ENCODE data around the gene SCN10A. TPM values are rescaled to one million over a fixed set of nuclear protein-coding genes. Genes with fewer than 3 reads are reported as not detected.
A peak's percentile ranks its signal among the peaks of the same experiment; 100 is the strongest.

Gene SCN10A
- total and polyA plus RNA-seq, 3 experiments from 2014 or later = not detected

DNA sequence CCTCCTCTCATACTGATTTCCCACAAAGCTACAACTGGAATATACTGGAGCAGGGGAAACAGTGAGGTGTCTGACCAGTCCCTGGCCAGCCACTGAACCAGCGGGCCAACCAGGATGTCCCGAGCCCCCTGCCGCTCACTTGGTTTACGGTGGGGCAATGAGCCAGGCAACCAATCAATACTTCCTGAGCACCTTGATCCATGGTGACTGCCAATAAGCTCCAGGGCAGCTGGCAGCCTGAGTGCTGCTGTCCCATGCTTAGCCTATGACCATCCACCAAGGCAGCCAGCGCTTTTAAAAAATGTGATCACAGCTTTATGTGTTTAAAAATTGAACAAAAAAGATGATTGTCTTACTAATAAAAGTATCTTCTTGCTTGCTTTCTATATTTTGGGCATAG is 4.2 kb downstream of the SCN10A start:
- H3K4me1 Mint-ChIP-seq = no peaks in the 10 kb centered on the region
- H3K4me1 ChIP-seq (ENCODE audit: insufficient read depth, low read length) = no peaks in the 10 kb centered on the region
- H3K36me3 ChIP-seq (ENCODE audit: insufficient read depth, low read length) = no peaks in the 10 kb centered on the region
- CTCF ChIA-PET = no interaction called here
- peaks cover 0 to 2% (median 0%) of the 10 kb centered on the region in 5 donors for H3K9me3 Mint-ChIP-seq
- H3K4me3 ChIP-seq (ENCODE audit: low read length) = no peak overlapping the region
- H3K27me3 ChIP-seq (ENCODE audit: insufficient read depth, low read length, poor library complexity, severe bottlenecking) = no peaks in the 10 kb centered on the region
- no peaks in the 10 kb centered on the region for H3K36me3 Mint-ChIP-seq
- no peak for DNase-seq
- POLR2A ChIA-PET = no interaction called here
- H3K27ac ChIP-seq (ENCODE audit: low read depth, low read length) = no peak overlapping the region
- H3K4me3 Mint-ChIP-seq = no peak overlapping the region
- no peaks in the 10 kb centered on the region for H3K9me3 ChIP-seq (ENCODE audit: low read length)
- H3K27me3 Mint-ChIP-seq = peaks cover 0 to 18% of the 10 kb centered on the region in 2 donors
- no peak overlapping the region for H3K27ac Mint-ChIP-seq

- Histone ChIP-seq H3K4me3 (ENCODE audit: low read length) (no peak overlapping the region), H3K9me3 (ENCODE audit: low read length) (no peaks in the 10 kb centered on the region), H3K27ac (ENCODE audit: low read depth, low read length) (no peak overlapping the region), H3K4me1 (ENCODE audit: insufficient read depth, low read length) (no peaks in the 10 kb centered on the region), H3K36me3 (ENCODE audit: insufficient read depth, low read length) (no peaks in the 10 kb centered on the region), H3K27me3 (ENCODE audit: insufficient read depth, low read length, poor library complexity, severe bottlenecking) (no peaks in the 10 kb centered on the region)
- H3K27ac Mint-ChIP-seq = no peak overlapping the region
- peak in 1 of 5 donors; percentile 5 for DNase-seq
- H3K9me3 Mint-ChIP-seq = peaks cover 0 to 3% (median 0%) of the 10 kb centered on the region in 5 donors
- no peak overlapping the region for H3K4me3 Mint-ChIP-seq
- H3K27me3 Mint-ChIP-seq = peaks cover 3 to 12% of the 10 kb centered on the region in 2 donors
- CTCF ChIA-PET = no interaction called here
- no peaks in the 10 kb centered on the region for H3K36me3 Mint-ChIP-seq
- POLR2A ChIA-PET = no interaction called here
- no peaks in the 10 kb centered on the region for H3K4me1 Mint-ChIP-seq
Measured at GRCh38 chr3:38805765-38806386, 10.1 kb downstream of the SCN10A start.

DNA sequence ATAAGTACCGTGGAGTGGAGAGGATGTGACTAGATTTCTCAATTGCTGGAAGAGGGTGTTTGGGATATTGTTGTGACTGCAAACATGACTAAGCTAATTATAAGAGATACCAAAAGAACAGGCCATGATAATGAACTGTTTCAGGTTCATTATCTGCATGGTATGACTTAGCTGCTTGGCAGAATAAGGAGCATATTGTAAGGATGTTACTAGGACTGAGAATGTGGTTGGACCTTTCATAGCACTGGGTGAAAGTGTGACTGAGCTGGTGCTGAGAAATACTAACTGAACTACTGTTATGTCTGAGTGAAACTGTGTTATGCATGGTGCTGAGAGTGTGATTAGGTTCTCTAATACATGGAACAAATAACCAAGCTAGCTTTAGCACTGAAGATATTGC is 11.0 kb downstream of the SCN10A start:
- no peaks in the 10 kb centered on the region for H3K36me3 ChIP-seq (ENCODE audit: insufficient read depth, low read length)
- Mint-ChIP-seq H3K4me1 (no peaks in the 10 kb centered on the region), H3K36me3 (no peaks in the 10 kb centered on the region), H3K27ac (no peak overlapping the region), H3K27me3 (peaks cover 3 to 12% of the 10 kb centered on the region in 2 donors), H3K9me3 (peaks cover 0 to 3% (median 0%) of the 10 kb centered on the region in 5 donors), H3K4me3 (no peak overlapping the region)
- DNase-seq = no peak
- POLR2A ChIA-PET = no interaction called here
- no peaks in the 10 kb centered on the region for H3K4me1 ChIP-seq (ENCODE audit: insufficient read depth, low read length)
- no peak overlapping the region for H3K27ac ChIP-seq (ENCODE audit: low read depth, low read length)
- CTCF ChIA-PET = no interaction called here
- peaks cover 3% of the 10 kb centered on the region for H3K27me3 ChIP-seq (ENCODE audit: insufficient read depth, low read length, poor library complexity, severe bottlenecking)
- no peaks in the 10 kb centered on the region for H3K9me3 ChIP-seq (ENCODE audit: low read length)
- no peak overlapping the region for H3K4me3 ChIP-seq (ENCODE audit: low read length)

- Mint-ChIP-seq H3K36me3 (no peaks in the 10 kb centered on the region), H3K4me1 (no peaks in the 10 kb centered on the region), H3K4me3 (no peak overlapping the region), H3K27me3 (peaks cover 3 to 25% of the 10 kb centered on the region in 2 donors), H3K27ac (no peak overlapping the region), H3K9me3 (no peaks in the 10 kb centered on the region)
- Histone ChIP-seq H3K36me3 (ENCODE audit: insufficient read depth, low read length) (no peaks in the 10 kb centered on the region), H3K27ac (ENCODE audit: low read depth, low read length) (no peak overlapping the region), H3K4me3 (ENCODE audit: low read length) (no peak overlapping the region), H3K27me3 (ENCODE audit: insufficient read depth, low read length, poor library complexity, severe bottlenecking) (peaks cover 4% of the 10 kb centered on the region), H3K4me1 (ENCODE audit: insufficient read depth, low read length) (no peaks in the 10 kb centered on the region), H3K9me3 (ENCODE audit: low read length) (no peaks in the 10 kb centered on the region)
- CTCF ChIA-PET = no interaction called here
- DNase-seq = no peak
- POLR2A ChIA-PET = no interaction called here
Measured at GRCh38 chr3:38800511-38800910, 15.5 kb downstream of the SCN10A start.

DNA sequence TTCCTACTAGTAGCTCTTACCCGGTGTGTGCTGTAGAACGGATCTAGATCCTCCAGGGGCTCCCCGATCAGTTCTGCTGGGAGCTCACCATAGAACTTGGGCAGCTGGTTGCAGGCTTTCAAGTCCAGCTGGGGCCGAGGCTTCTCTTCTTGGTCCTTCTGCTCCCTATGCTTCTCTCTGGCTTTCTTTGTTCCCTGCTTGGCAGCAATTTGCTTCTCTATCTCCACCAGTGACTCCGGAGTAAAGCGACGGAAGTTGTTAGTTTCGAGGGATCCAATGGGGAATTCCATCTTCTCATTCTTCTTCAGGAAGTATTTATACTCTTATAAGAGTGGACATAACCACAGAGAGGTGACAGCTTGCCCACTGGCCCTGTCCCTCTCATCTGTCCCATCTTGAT is 22.3 kb downstream of the SCN10A start:
- ChIA-PET CTCF (no interaction called here), POLR2A (no interaction called here)
- Mint-ChIP-seq H3K4me3 (no peak overlapping the region), H3K27me3 (peaks cover 6 to 19% of the 10 kb centered on the region in 2 donors), H3K9me3 (no peaks in the 10 kb centered on the region), H3K4me1 (no peaks in the 10 kb centered on the region), H3K36me3 (no peaks in the 10 kb centered on the region), H3K27ac (no peak overlapping the region)
- no peaks in the 10 kb centered on the region for H3K4me1 ChIP-seq (ENCODE audit: insufficient read depth, low read length)
- no peaks in the 10 kb centered on the region for H3K9me3 ChIP-seq (ENCODE audit: low read length)
- H3K36me3 ChIP-seq (ENCODE audit: insufficient read depth, low read length) = no peaks in the 10 kb centered on the region
- DNase-seq = no peak
- no peak overlapping the region for H3K27ac ChIP-seq (ENCODE audit: low read depth, low read length)
- no peak overlapping the region for H3K4me3 ChIP-seq (ENCODE audit: low read length)
- H3K27me3 ChIP-seq (ENCODE audit: insufficient read depth, low read length, poor library complexity, severe bottlenecking) = no peaks in the 10 kb centered on the region

DNA sequence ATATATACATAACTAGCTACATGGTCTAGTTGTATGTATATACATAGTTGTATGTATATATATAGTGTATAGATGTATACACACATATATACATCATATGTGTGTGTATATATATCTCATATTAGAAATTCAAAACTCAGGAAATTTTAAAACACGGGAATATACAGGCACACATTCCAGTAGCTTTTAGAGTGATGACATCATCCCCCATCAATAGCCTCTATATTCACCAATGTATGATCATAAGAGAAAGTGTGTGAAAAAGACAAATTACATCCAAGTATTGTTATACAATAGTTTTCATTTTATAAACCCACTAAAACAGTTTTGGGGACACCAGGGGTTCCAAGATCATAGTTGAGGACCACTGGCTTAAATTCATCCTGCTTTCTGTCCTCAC is 23.0 kb downstream of the SCN10A start:
- Mint-ChIP-seq H3K4me1 (no peaks in the 10 kb centered on the region), H3K9me3 (no peaks in the 10 kb centered on the region), H3K27ac (no peak overlapping the region), H3K4me3 (no peak overlapping the region), H3K27me3 (peaks cover 6 to 14% of the 10 kb centered on the region in 2 donors), H3K36me3 (no peaks in the 10 kb centered on the region)
- CTCF ChIA-PET = no interaction called here
- Histone ChIP-seq H3K9me3 (ENCODE audit: low read length) (no peaks in the 10 kb centered on the region), H3K4me3 (ENCODE audit: low read length) (no peak overlapping the region), H3K27ac (ENCODE audit: low read depth, low read length) (no peak overlapping the region), H3K36me3 (ENCODE audit: insufficient read depth, low read length) (no peaks in the 10 kb centered on the region), H3K4me1 (ENCODE audit: insufficient read depth, low read length) (no peaks in the 10 kb centered on the region), H3K27me3 (ENCODE audit: insufficient read depth, low read length, poor library complexity, severe bottlenecking) (no peaks in the 10 kb centered on the region)
- DNase-seq = no peak
- POLR2A ChIA-PET = no interaction called here

DNA sequence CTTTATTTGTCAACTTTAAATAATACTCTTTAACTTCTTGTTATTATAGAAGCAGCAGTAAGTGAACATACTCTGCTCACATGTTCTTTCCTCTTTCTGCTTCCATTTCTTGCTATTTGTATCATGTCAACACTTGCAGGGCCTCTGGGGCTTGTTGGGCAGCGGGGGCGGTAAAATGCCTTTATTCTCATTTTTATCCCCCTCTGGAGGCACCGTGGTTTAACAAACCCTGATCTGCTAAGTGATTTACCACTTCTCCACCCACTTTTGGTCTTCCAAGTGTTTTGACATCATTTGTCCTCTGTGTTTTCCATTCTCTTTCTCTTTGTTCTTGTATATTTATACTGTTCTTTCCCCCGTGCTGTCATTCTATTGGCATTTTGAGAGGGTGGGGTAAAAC is 33.9 kb downstream of the SCN10A start:
- Mint-ChIP-seq H3K36me3 (no peaks in the 10 kb centered on the region), H3K4me1 (no peaks in the 10 kb centered on the region)
- POLR2A ChIA-PET = no interaction called here

DNA sequence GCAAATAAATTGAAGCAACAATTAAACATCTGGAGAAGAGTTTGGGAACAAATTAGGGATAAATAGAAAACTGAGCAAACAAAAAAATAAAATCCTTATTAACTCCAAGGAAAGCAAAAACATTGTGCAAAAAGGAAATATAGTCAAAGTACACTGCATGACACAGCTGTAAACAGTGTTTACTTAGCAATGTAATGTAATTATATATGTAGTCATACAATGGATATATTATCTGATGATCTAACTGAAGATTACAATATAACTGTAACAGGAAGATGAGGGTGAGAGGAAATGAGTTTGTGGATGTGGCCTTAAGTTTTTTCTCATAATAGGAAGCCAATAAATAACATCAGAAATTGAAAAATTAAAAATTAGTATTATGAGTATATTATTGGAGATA is 42.5 kb downstream of the SCN10A start:
- Mint-ChIP-seq H3K27me3 (peaks cover 9 to 33% of the 10 kb centered on the region in 2 donors), H3K36me3 (no peaks in the 10 kb centered on the region), H3K27ac (no peak overlapping the region), H3K4me3 (no peak overlapping the region), H3K4me1 (no peaks in the 10 kb centered on the region), H3K9me3 (peaks cover 8 to 26% (median 12%) of the 10 kb centered on the region in 5 donors)
- Histone ChIP-seq H3K4me3 (ENCODE audit: low read length) (no peak overlapping the region), H3K4me1 (ENCODE audit: insufficient read depth, low read length) (no peaks in the 10 kb centered on the region), H3K9me3 (ENCODE audit: low read length) (no peaks in the 10 kb centered on the region), H3K27ac (ENCODE audit: low read depth, low read length) (no peak overlapping the region), H3K27me3 (ENCODE audit: insufficient read depth, low read length, poor library complexity, severe bottlenecking) (no peaks in the 10 kb centered on the region), H3K36me3 (ENCODE audit: insufficient read depth, low read length) (no peaks in the 10 kb centered on the region)
- POLR2A ChIA-PET = no interaction called here
- no peak for DNase-seq
- CTCF ChIA-PET = interaction anchor here (0.6 kb wide), 1 partner anchor 15 kb away, joined by 3 read pairs; no protein-coding TSS in a partner anchor

More for the DNA sequence above, 33.9 kb downstream of the SCN10A start:
- peaks cover 3 to 14% (median 4%) of the 10 kb centered on the region in 5 donors for H3K9me3 Mint-ChIP-seq
- Histone ChIP-seq H3K27ac (ENCODE audit: low read depth, low read length) (no peak overlapping the region), H3K9me3 (ENCODE audit: low read length) (no peaks in the 10 kb centered on the region), H3K27me3 (ENCODE audit: insufficient read depth, low read length, poor library complexity, severe bottlenecking) (no peaks in the 10 kb centered on the region), H3K4me1 (ENCODE audit: insufficient read depth, low read length) (no peaks in the 10 kb centered on the region), H3K4me3 (ENCODE audit: low read length) (no peak overlapping the region), H3K36me3 (ENCODE audit: insufficient read depth, low read length) (no peaks in the 10 kb centered on the region)
- H3K27ac Mint-ChIP-seq = no peak overlapping the region
- no peak overlapping the region for H3K4me3 Mint-ChIP-seq
- CTCF ChIA-PET = no interaction called here
- DNase-seq = no peak
- H3K27me3 Mint-ChIP-seq = peaks cover 2 to 19% of the 10 kb centered on the region in 2 donors
